ENCODE data around the gene FOXRED2. TPM values are rescaled to one million over a fixed set of nuclear protein-coding genes. Genes with fewer than 3 reads are reported as not detected.

FOXRED2 gene
- total RNA-seq, 2 donors from 2014 or later = 28.3 to 33.3 TPM

GRCh38 chr22:36528795-36529751 lies 22.2 kb upstream of the FOXRED2 start, which contains the start of gene EIF3D:
EIF3D (minus strand) TSS chr22:36529166; CDS start chr22:36526121, 3,045 bp downstream.
- no peaks in the 10 kb centered on the region for H3K27me3 ChIP-seq (ENCODE audit: control insufficient read depth, insufficient read depth, low read length, poor library complexity, severe bottlenecking)
- H3K27ac Mint-ChIP-seq = peak within 1 kb of the TSS; percentile 98
- peak within 1 kb of the TSS; percentile 90 for H3K27ac ChIP-seq (ENCODE audit: low read depth, low read length)
- H3K36me3 ChIP-seq (ENCODE audit: control insufficient read depth, insufficient read depth, low read length) = peaks cover 31% of the 10 kb centered on the region
- no peaks in the 10 kb centered on the region for H3K27me3 Mint-ChIP-seq (ENCODE audit: insufficient read depth)
- peak within 1 kb of the TSS; percentile 79 for H3K9ac ChIP-seq (ENCODE audit: extremely low read depth, low read length, poor library complexity, severe bottlenecking)
- WGBS, 2 experiments (ENCODE audit: insufficient coverage in 1 of 2, insufficient read length in 1 of 2) = 0% methylated on average over 63 to 82 of the region's 82 CpGs
- no peak for TF ChIP-seq CTCF (conservative IDR thresholded peaks at IDR 0.05)
- peaks cover 9% of the 10 kb centered on the region for H3K9me3 Mint-ChIP-seq
- no peaks in the 10 kb centered on the region for H3K4me1 ChIP-seq (ENCODE audit: control insufficient read depth, insufficient read depth, low read length)
- peak within 1 kb of the TSS; percentile 87 for H3K4me3 ChIP-seq (ENCODE audit: low read length)
- peaks cover 30% of the 10 kb centered on the region for H3K36me3 Mint-ChIP-seq (ENCODE audit: low read depth)
- H3K4me3 Mint-ChIP-seq = peak within 1 kb of the TSS; percentile 95
- DNase-seq = peak; percentile 99
- no peaks in the 10 kb centered on the region for H3K9me3 ChIP-seq (ENCODE audit: control insufficient read depth, low read length)
- H3K4me1 Mint-ChIP-seq = peaks cover 3% of the 10 kb centered on the region

GRCh38 chr22:36528341-36528740 lies 21.5 kb upstream of the FOXRED2 start:
- H3K9me3 Mint-ChIP-seq = peaks cover 4% of the 10 kb centered on the region
- Histone ChIP-seq H3K36me3 (ENCODE audit: control insufficient read depth, insufficient read depth, low read length) (peaks cover 38% of the 10 kb centered on the region), H3K27ac (ENCODE audit: low read depth, low read length) (peak overlapping the region; percentile 90), H3K27me3 (ENCODE audit: control insufficient read depth, insufficient read depth, low read length, poor library complexity, severe bottlenecking) (no peaks in the 10 kb centered on the region), H3K9me3 (ENCODE audit: control insufficient read depth, low read length) (no peaks in the 10 kb centered on the region), H3K9ac (ENCODE audit: extremely low read depth, low read length, poor library complexity, severe bottlenecking) (peak overlapping the region; percentile 79), H3K4me3 (ENCODE audit: low read length) (peak overlapping the region; percentile 87), H3K4me1 (ENCODE audit: control insufficient read depth, insufficient read depth, low read length) (no peaks in the 10 kb centered on the region)
- 5 to 12% methylated on average over 4 to 6 of the region's 8 CpGs for WGBS, 2 experiments (ENCODE audit: insufficient coverage in 1 of 2, insufficient read length in 1 of 2)
- no peaks in the 10 kb centered on the region for H3K27me3 Mint-ChIP-seq (ENCODE audit: insufficient read depth)
- peak overlapping the region; percentile 98 for H3K27ac Mint-ChIP-seq
- TF ChIP-seq CTCF (conservative IDR thresholded peaks at IDR 0.05) = no peak
- DNase-seq = no peak
- peaks cover 37% of the 10 kb centered on the region for H3K36me3 Mint-ChIP-seq (ENCODE audit: low read depth)
- H3K4me3 Mint-ChIP-seq = peak overlapping the region; percentile 95
- H3K4me1 Mint-ChIP-seq = peaks cover 3% of the 10 kb centered on the region

GRCh38 chr22:36522662-36523061 lies 15.8 kb upstream of the FOXRED2 start:
- no peak overlapping the region for H3K4me3 Mint-ChIP-seq
- WGBS, 2 experiments (ENCODE audit: insufficient coverage in 1 of 2, insufficient read length in 1 of 2) = 68 to 92% methylated on average over 3 to 6 of the region's 6 CpGs
- no peaks in the 10 kb centered on the region for H3K27me3 ChIP-seq (ENCODE audit: control insufficient read depth, insufficient read depth, low read length, poor library complexity, severe bottlenecking)
- H3K36me3 Mint-ChIP-seq (ENCODE audit: low read depth) = peaks cover 80% of the 10 kb centered on the region
- TF ChIP-seq CTCF (conservative IDR thresholded peaks at IDR 0.05) = no peak
- no peaks in the 10 kb centered on the region for H3K27me3 Mint-ChIP-seq (ENCODE audit: insufficient read depth)
- no peak overlapping the region for H3K27ac ChIP-seq (ENCODE audit: low read depth, low read length)
- no peak for DNase-seq
- no peaks in the 10 kb centered on the region for H3K9me3 ChIP-seq (ENCODE audit: control insufficient read depth, low read length)
- no peaks in the 10 kb centered on the region for H3K9me3 Mint-ChIP-seq
- peaks cover 3% of the 10 kb centered on the region for H3K4me1 Mint-ChIP-seq
- no peak overlapping the region for H3K4me3 ChIP-seq (ENCODE audit: low read length)
- H3K36me3 ChIP-seq (ENCODE audit: control insufficient read depth, insufficient read depth, low read length) = peaks cover 94% of the 10 kb centered on the region
- no peaks in the 10 kb centered on the region for H3K4me1 ChIP-seq (ENCODE audit: control insufficient read depth, insufficient read depth, low read length)
- no peak overlapping the region for H3K9ac ChIP-seq (ENCODE audit: extremely low read depth, low read length, poor library complexity, severe bottlenecking)
- no peak overlapping the region for H3K27ac Mint-ChIP-seq
